HG02798 (cell line): ENCODE measurements around the gene KCNIP4.
"Not testable (repeated sequence)": the region's sequence is repeated elsewhere in the genome, so short reads cannot be mapped to it uniquely, and the experiment has no call there.

ENCODE experiments used
- ATAC-seq: cut with Tn5 transposase; IDR thresholded peaks from one replicate; pipeline ENCODE4 v1.9.1; 2021; ENCODE audit warnings: mild to moderate bottlenecking; ENCODE audit not compliant: unreplicated experiment, poor library complexity

KCNIP4 gene

DNA sequence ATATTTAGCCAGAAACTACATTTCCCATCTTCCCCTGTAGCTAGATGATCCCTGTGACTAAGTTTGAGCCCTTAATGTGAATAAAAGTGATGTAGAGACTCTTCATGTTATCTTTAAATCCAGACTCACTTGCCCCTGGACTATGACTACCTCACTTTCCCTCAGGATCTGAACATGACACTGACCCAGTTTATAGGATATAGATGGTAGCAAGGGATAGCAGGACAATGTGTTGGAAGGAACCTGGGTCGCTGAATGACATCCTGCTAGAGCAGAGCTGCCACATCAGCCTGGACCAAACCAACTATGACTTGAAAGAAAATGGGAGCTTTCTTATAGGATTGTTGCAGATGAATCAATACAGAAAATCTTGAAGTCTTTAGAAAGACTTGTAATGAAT lies 1110.1 kb downstream of the KCNIP4 start:
- no peak for ATAC-seq

DNA sequence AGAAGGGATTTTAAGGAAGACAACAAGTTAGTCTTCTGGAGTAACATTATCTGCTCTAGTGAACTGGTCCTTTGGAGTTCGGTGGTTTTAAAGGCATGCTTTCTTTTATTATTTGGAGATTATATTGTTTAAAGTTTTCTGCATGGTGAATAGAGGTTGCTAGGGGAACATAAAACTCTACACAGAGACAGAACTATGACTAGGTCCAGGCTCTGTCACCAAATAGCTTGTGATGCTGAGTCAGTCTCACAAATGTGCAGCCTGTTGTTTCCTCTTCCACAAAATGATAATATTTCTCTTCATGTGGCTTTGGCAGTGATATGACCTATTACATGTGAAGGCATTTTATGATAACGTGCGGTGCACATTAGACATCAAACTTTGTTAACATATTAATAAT lies 1115.7 kb downstream of the KCNIP4 start:
- ATAC-seq = no peak

DNA sequence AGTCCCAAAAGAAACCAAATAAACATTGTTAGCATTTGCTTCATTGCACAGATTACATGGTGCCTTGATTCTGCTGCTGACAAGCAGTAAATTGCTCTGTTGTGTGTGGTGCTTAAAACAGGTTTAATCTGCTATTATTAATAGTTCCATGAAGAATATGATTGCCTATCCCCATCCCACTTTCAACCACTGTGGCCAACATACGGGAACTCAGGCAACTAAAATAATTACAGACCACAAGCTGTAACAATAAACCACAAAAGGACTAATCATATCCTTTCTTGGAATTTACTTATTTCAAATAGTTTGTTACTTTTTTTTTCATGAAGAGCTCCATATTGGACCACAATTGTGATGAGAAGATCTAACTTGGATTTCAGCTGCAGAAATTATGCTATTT lies 1116.8 kb downstream of the KCNIP4 start:
- ATAC-seq = no peak

DNA sequence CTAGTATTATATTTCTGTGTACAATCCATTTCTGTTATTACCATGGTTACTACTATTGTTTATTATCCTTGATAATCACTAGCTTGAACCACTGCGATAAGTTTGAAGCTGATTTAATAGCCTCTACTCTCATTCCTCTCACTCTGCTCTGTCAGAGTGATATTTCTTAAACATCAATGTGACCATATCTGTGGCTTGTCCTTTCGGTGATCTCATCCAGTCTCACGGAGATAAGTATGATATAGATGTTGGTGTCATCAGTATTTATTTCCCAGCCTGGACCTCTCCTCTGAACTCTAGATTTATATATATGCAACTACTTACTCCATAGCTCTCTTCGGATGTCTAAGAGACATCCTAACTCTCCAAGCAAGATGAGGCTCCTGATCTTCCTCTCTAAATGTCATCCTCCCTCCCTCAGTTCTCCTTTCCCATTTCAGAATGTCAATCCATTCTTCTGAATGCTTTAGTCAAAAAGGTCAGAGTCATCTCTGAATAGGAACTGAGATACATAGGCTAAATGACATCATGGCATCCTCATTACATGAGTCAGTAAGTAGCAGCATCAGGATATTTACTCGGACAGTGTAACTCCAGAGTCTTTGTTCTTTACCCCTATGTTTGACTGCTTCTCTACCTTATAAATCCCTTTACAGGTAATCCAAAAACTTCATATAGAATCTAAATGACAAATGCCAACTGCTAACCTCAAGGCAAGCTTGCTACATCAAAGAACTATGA lies 1118.8 kb downstream of the KCNIP4 start:
- ATAC-seq = no peak

DNA sequence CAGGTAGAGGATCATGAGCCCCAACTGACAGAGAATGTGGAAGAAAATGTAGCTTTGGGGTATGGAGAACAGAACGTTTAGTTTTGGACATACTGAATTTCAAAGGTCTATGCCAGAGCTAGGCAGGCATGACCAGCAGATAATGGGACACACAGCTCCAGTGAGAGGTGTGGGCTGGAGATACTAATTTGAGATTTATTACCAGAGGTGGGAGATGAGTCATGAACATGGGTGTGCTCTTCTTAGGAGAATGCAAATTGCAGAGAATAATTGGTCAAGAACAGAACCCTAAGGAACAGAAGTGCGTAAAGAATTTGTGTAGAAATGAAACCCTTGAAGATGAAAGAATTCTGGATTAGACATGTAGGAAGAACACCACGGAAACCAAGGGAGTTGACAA lies 1123.1 kb downstream of the KCNIP4 start:
- no peak for ATAC-seq

DNA sequence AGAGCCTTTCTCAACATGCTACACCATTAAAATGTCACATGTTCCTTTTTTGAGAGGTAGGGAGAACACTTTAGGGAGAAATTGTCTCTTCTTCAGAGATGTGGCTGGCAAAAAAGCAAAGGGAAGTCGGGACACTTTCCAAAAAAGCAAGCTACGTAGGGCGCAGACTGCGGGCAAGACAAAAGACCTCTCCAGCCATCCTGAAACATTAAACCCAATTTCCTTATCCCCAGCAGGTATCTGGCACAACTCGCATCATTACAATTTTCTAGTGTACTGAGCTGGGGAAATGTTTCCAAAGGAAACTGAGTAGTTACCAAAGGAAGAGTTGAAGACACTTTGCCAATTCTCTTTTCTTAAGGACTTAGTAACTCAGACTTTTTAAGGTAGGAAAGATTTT lies 1132.3 kb downstream of the KCNIP4 start:
- ATAC-seq = no peak

DNA sequence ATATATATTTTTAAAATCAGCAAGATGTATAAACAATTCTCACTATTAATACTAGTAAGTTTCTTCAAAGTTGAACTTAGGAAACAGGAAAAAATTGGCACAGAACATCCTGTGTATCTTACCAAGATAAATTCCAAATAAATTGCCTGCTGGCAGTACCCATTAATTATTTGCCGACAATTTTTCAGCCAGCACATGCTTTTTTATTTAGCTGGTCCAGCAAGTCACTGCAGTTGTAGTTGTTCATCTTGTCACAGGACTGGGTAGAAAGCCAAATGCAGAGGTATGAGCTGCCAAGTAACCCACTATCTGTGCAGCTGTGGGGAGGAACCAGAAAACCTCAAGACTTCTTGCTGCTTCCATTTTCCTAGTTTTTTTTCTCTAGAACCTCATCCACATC lies 1134.9 kb downstream of the KCNIP4 start:
- no peak for ATAC-seq

DNA sequence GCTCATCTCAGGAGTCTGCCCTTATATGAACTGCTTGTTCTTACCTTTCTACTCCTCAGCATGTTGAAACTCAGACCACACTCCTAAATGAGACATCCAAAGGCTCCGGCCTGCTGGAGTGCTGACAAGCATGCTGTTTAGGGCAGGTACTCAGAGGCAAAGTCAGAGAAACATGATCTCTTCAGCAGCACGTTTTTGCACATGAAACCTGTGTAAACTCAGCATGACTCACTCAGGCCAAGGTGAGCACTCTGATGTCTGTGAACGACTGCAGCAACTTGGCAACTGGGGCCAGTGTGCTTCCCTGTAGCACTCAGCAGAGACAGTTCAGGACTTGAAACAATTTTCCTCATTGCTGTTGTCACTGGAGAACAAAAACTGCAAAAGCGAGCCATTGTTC lies 1138.8 kb downstream of the KCNIP4 start:
- no peak for ATAC-seq

DNA sequence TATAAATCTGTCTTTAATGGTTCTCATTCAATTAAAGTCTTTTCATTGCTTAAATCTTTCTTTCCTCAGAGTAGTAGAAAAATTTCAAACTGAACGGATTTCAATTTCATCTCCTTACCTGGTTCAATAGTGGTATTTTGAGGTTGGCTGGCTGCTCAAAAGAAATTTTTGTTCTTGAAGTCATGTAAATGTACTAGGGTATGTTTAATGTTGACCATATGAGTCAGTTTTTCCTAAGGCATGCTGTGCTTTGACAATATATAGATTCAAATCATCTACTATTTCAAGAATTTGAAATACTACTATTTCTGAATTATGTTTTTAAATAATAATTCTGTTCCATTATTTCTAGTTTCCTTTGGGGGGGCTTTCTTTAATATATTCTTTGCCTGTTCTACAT lies 1142.9 kb downstream of the KCNIP4 start:
- no peak for ATAC-seq

DNA sequence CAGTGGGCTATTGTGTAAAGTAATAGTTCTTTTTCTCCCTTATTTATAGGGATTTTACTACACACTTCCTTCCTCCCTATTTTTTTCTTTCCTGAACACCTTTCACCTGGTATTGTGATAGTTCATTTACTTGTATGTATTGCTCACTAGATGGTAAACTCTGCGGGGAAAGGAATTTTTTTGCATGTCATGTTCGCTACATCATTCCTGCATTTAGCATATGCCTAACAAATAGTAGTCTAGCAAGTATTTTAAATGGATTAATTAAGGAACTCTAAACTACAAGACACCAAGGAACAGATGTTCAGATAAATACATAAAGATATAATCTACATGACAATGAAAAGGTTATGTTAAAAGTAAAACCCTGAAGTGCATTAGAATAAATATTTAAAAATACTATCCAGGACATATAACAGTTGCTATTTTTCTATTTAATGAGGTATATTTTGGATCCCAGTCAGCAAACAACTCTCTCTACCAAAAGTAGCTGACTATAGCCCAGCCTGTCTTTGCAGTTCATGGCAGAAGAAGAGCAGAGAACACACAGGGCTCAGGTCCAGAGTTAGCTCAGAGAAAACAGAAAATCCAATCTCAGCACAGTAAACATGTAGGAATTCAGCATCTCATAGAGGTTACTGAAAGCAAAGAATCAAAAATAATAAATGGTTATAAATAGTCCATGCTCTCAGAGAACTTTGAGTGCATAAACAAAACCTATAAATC lies 1160.5 kb downstream of the KCNIP4 start:
- ATAC-seq = no peak

DNA sequence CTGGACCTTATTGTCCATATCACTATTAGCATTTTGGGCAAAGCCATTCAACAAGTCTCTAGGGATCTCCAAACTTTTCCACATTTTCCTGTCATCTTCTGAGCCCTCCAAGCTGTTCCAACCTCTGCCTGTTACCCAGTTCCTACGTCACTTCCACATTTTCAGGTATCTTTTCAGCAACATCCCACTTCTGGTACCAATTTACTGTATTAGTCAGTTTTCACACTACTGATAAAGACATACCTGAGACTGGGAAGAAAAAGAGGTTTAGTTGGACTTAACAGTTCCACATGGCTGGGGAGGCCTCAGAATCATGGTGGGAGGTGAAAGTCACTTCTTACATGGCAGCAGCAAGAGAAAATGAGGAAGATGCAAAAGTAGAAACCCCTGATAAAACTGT lies 1165.4 kb downstream of the KCNIP4 start:
- ATAC-seq = not testable (repeated sequence)

DNA sequence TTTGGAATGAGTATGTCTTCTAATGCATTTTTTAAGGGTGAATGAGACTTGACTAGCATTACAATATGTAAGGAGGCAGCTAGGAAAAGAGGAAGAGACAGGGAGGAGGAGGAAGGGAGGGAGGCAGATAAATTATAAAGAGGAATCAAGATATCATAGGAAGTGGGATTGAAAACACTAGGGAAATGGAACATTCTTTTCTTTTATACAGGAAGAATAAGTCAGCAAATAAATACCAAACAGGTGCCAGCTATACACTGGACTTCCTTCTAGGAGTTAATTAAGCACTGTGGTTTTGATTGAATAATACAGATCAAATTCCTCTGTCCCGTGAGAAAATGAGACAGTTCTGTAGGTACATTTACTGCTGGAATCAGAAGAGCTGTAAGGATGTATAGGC lies 1169.7 kb downstream of the KCNIP4 start:
- no peak for ATAC-seq

DNA sequence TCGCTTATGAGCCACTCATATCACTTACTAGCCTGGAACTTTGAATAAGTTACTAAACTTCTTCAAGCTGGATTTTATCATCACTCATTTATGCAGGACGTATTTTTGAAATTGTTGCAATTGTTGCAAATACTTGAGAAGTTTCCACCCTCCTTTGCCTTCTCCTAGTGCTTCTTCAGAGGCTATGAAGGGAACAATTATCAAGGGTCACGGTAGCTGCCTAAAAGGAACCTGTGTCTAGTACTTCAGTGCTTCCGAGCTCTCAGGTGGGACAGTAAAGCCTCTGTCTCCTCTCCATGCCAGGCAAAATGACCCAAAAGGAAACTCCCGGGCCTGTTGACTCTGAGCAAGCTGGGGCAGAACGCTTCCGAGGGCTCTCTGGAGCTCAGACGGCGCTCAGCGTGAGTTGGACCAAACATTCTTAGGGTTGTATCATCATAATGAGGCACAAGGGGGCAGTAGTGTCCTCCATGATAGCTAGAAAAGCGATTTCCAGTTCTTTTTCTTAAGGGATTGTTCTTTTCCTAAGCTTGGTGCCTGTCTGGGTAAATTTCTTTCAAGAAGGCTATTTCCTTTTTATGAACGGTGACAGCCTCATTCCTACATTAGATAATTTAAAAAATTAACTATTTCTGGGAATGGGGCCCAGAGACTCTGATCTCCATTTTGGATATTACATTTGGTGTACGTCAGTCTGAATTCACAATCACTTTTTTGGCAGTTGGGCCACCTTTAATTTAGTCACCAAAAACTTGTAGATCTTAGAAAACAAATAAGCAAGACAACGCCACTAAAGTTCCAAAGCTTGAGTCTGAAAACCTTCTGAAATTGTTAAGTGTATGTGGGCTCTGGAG lies 1175.2 kb downstream of the KCNIP4 start:
- peak; percentile 88 for ATAC-seq

DNA sequence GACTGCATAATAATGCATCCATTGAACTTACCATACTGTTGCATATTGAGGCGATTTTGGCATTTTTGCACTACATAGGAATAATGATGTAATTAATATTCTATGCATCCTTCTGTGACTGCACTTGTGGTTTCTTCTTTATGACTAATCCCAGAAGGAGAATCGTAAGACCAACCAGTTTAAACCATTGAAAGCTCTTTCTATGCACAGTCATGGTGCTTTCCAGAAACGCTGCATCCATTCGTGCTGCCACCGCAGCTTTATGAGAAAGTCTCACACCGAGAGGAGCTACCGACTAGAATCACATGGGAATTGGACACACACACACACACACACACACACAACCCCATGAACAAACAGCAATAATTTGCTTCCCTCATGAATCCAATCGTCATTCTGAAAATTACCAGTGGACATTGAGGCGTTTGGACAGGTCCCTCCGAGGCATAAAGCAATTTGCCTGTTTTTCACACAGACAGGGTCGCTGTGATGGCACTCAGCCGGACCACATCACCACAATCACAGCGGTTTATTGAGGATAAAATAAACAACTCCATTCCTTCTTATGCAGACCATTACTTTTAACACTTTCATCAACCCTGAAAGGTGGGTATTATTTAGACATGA lies 1184.1 kb downstream of the KCNIP4 start:
- no peak for ATAC-seq

DNA sequence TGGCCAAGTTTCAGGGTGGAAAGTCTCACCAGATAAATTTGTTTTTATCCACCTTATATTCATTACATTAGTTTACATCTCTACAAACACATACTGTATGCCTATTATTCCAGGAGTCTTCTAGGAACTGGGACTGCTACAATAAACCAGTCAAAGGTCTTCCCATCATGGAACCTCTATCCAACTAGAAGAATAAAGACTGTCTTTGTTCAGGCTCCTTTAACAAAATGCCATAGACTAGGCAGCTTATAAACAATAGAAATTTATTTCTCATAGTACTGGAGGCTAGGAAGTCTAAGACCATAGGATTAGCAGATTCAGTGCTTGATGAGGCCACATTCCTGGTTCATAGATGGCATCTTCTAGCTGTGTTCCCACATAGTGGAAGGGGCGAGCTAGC lies 1186.7 kb downstream of the KCNIP4 start:
- ATAC-seq = no peak

DNA sequence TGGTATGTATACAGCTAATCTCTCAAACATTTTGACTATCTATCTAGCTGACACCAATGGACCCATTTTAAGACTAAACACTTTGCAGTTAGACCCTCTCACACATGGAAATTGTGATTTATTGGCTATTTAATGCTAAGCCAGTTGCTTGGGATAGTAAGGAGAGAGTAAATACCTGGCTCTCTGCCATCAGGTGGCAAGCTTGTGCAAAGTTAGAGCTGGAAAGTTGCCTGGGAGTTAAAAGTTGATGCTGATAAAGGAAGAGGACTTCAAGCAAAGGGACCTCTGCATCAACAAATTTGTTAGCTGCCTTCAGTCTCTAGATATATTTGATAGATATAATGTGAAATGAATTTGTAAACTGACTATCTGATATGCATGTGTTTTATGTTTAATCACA lies 1187.2 kb downstream of the KCNIP4 start:
- ATAC-seq = no peak

DNA sequence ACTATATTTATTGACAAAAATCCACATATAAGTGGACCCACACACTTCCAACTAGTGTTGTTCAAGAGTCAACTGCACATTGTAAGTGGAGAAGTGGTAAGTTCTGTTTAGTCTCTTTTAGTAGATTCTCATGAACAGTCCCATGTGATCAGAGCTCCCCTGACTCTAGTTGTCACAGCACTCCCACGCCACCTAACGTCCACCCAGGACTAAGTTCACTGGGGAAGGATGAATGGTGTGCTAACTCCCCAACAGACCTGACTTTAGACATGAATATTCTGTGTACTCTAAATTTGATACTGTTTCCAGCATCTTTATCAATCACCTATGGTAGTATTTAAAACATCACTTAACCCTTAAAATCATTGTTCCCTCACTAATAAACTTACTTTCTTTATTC lies 1188.5 kb downstream of the KCNIP4 start:
- no peak for ATAC-seq

DNA sequence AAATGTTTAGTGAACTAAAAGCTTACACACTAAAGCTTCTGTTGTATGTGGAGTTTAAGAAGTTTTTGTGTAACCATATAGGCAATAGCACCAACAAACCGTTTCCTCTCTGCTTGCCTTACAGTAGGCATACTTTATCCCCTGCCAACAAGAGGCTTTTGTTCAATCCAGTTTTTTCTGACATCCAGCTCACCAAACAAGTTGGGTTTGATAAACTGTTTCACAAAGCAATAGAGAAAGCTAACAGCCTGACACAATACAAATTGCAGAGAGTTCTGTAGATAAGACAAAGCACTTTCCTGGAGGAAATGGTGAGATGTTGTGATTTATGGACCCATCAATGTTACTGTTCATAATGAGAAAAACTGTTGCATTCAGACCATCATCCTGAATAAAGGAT lies 1194.5 kb downstream of the KCNIP4 start:
- ATAC-seq = no peak

DNA sequence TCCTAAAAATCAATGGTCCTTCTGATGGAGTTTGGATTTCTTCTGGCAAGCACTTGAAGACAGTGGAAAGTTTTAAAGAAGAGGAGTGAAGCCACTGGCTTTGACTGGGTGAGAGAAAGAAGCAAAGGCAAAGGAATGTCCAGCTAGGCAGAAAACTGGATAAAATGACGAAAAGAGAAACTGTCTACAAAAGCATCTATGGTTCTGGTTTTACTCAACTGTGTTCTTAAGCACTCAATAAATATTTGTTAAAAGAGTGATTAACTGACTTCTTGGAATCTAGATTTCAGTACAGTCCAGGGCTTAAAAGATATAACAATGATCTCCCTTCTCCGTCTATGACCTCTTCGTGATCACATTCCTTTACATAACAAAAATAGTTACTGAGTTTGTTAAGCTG lies 1195.9 kb downstream of the KCNIP4 start:
- no peak for ATAC-seq

DNA sequence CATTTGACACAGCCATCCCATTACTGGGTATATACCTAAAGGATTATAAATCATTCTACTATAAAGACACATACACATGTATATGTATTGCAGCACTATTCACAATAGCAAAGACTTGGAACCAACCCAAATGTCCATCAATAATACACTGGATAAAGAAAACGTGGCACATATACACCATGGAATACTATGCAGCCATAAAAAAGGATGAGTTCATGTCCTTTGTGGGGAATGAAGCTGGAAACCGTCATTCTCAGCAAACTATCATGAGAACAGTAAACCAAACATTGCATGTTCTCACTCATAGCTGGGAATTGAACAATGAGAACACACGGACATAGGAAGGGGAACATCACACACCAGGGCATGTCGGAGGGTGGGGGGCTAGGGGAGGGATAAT lies 1202.6 kb downstream of the KCNIP4 start:
- not testable (repeated sequence) for ATAC-seq

DNA sequence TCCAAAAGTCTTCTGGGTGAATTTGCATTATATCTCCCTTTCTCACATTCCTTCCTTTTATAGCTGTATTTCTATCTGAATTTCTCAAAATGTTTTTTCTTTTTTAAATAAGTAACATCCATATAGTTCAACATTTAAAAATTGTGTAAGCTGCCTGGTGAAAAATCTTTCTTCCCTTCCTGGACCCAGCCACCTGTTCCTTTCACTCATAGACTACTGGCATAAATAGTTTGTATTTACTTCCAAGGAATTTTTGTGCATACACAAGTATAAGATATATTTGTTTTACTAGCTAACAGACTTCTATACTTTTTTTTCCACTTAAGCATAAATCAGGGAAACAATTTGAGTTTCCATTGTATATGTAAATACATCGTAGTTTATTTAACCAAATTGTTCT lies 1212.6 kb downstream of the KCNIP4 start:
- no peak for ATAC-seq
